MM.1S (cell line): ENCODE results near the gene CALM1.

ENCODE experiments used
- DNase-seq: peaks from one replicate; pipeline ENCODE4 v3.0.0-alpha.2; 2015
- H2AFZ ChIP-seq: fragments of 300-600 bp; sonication (generic); 2 replicates; pipeline ENCODE4 v1.6.0; 2016; ENCODE audit warnings: antibody characterized with exemption, low read length
- H3F3A ChIP-seq: fragments of 300-600 bp; sonication (generic); 2 replicates; pipeline ENCODE4 v1.6.1; 2016; ENCODE audit warnings: mild to moderate bottlenecking, antibody characterized with exemption, low read length, moderate library complexity, mixed read lengths; ENCODE audit not compliant: insufficient read depth
- H3K27ac ChIP-seq: fragments of 300-600 bp; sonication (generic); 2 replicates; pipeline ENCODE4 v1.5.1; 2016; ENCODE audit warnings: mild to moderate bottlenecking, low read length
- H3K27me3 ChIP-seq: fragments of 300-600 bp; sonication (generic); replicated peaks from 2 replicates; pipeline ENCODE4 v1.6.0; 2016; ENCODE audit warnings: low read length; ENCODE audit not compliant: insufficient read depth
- H3K36me3 ChIP-seq: fragments of 300-600 bp; sonication (generic); replicated peaks from 2 replicates; pipeline ENCODE4 v1.6.1; 2016; ENCODE audit warnings: mild to moderate bottlenecking, low read length, mixed read lengths; ENCODE audit not compliant: insufficient read depth
- H3K4me1 ChIP-seq: fragments of 300-600 bp; sonication (generic); 2 replicates; pipeline ENCODE4 v1.6.1; 2016; ENCODE audit warnings: low read length, mixed read lengths
- H3K4me2 ChIP-seq: fragments of 300-600 bp; sonication (generic); 2 replicates; pipeline ENCODE4 v1.6.0; 2016; ENCODE audit warnings: low read depth, low read length
- H3K4me3 ChIP-seq: fragments of 300-600 bp; sonication (generic); 2 replicates; pipeline ENCODE4 v1.5.1; 2016; ENCODE audit warnings: low read length, mixed read lengths
- H3K79me2 ChIP-seq: fragments of 300-600 bp; sonication (generic); 2 replicates; pipeline ENCODE4 v1.6.1; 2016; ENCODE audit warnings: mixed run types, low read length, mixed read lengths
- H3K9ac ChIP-seq: fragments of 300-600 bp; sonication (generic); 2 replicates; pipeline ENCODE4 v1.6.1; 2016; ENCODE audit warnings: low read length, mixed read lengths
- H3K9me2 ChIP-seq: fragments of 300-600 bp; sonication (generic); replicated peaks from 2 replicates; pipeline ENCODE4 v1.6.1; 2016; ENCODE audit warnings: mild to moderate bottlenecking, low read length, mixed read lengths; ENCODE audit not compliant: insufficient read depth
- H3K9me3 ChIP-seq: fragments of 300-600 bp; sonication (generic); replicated peaks from 2 replicates; pipeline ENCODE4 v1.6.1; 2016; ENCODE audit warnings: mild to moderate bottlenecking, low read length, mixed read lengths; ENCODE audit not compliant: insufficient read depth
- H4K20me1 ChIP-seq: fragments of 300-600 bp; sonication (generic); 2 replicates; pipeline ENCODE4 v1.6.1; 2016; ENCODE audit warnings: mild to moderate bottlenecking, low read length, moderate library complexity, mixed read lengths; ENCODE audit not compliant: insufficient read depth
- CTCF ChIP-seq: fragments of 300-600 bp; sonication (generic); IDR thresholded peaks from 2 replicates; pipeline ENCODE4 v1.5.1; 2016; ENCODE audit warnings: antibody characterized with exemption, low read length, mixed read lengths
- EZH2 ChIP-seq: fragments of 300-600 bp; sonication (generic); optimal IDR thresholded peaks from 2 replicates; pipeline ENCODE3; 2017; ENCODE audit warnings: low read depth, mild to moderate bottlenecking, antibody characterized with exemption, low read length, mixed read lengths
- EZH2phosphoT487 ChIP-seq: fragments of 300-600 bp; sonication (generic); IDR thresholded peaks from 2 replicates; pipeline ENCODE4 v1.6.1; 2018; ENCODE audit warnings: antibody characterized with exemption, low read length

Gene CALM1

GRCh38 chr14:90454041-90455000 is 57.5 kb downstream of the CALM1 start:
- Histone ChIP-seq H3K4me3 (no peak overlapping the region), H3K36me3 (no peaks in the 10 kb centered on the region), H3K9me2 (no peaks in the 10 kb centered on the region), H3K27me3 (no peaks in the 10 kb centered on the region), H3K27ac (no peak overlapping the region), H4K20me1 (no peaks in the 10 kb centered on the region), H3K9me3 (no peaks in the 10 kb centered on the region), H2AFZ (no peak overlapping the region), H3K79me2 (no peaks in the 10 kb centered on the region), H3F3A (no peaks in the 10 kb centered on the region), H3K4me1 (no peaks in the 10 kb centered on the region), H3K4me2 (no peak overlapping the region), H3K9ac (no peak overlapping the region)
- TF ChIP-seq EZH2 = no peak
- no peak for TF ChIP-seq EZH2phosphoT487
- no peak for TF ChIP-seq CTCF
- DNase-seq = no peak

GRCh38 chr14:90455100-90455571 is 58.3 kb downstream of the CALM1 start:
- no peak for DNase-seq
- no peaks in the 10 kb centered on the region for H3K9me2 ChIP-seq
- H3K4me1 ChIP-seq = no peaks in the 10 kb centered on the region
- no peaks in the 10 kb centered on the region for H3K36me3 ChIP-seq
- H2AFZ ChIP-seq = no peak overlapping the region
- H3K27ac ChIP-seq = no peak overlapping the region
- H3K9ac ChIP-seq = no peak overlapping the region
- H4K20me1 ChIP-seq = no peaks in the 10 kb centered on the region
- H3K9me3 ChIP-seq = no peaks in the 10 kb centered on the region
- H3K4me2 ChIP-seq = no peak overlapping the region
- no peaks in the 10 kb centered on the region for H3F3A ChIP-seq
- no peaks in the 10 kb centered on the region for H3K27me3 ChIP-seq
- no peaks in the 10 kb centered on the region for H3K79me2 ChIP-seq
- no peak for TF ChIP-seq EZH2phosphoT487
- no peak for TF ChIP-seq CTCF
- no peak overlapping the region for H3K4me3 ChIP-seq

GRCh38 chr14:90456551-90456950 is 59.7 kb downstream of the CALM1 start:
- no peak overlapping the region for H3K4me2 ChIP-seq
- H3K9ac ChIP-seq = no peak overlapping the region
- no peaks in the 10 kb centered on the region for H3K79me2 ChIP-seq
- no peaks in the 10 kb centered on the region for H3F3A ChIP-seq
- H3K4me1 ChIP-seq = no peaks in the 10 kb centered on the region
- no peaks in the 10 kb centered on the region for H3K27me3 ChIP-seq
- no peaks in the 10 kb centered on the region for H4K20me1 ChIP-seq
- DNase-seq = no peak
- no peaks in the 10 kb centered on the region for H3K9me2 ChIP-seq
- no peak overlapping the region for H3K4me3 ChIP-seq
- no peaks in the 10 kb centered on the region for H3K36me3 ChIP-seq
- no peaks in the 10 kb centered on the region for H3K9me3 ChIP-seq
- TF ChIP-seq EZH2phosphoT487 = no peak
- no peak for TF ChIP-seq EZH2
- TF ChIP-seq CTCF = no peak
- no peak overlapping the region for H2AFZ ChIP-seq
- no peak overlapping the region for H3K27ac ChIP-seq
